Lower leg skin (tissue), 4 donors: Measurements from ENCODE around the gene CCDC127. TPM values are rescaled to one million over a fixed set of nuclear protein-coding genes. Genes with fewer than 3 reads are reported as not detected.

Experiments used
- DNase-seq, 2 donors: peaks; one replicate each; pipeline ENCODE4 v3.0.0-alpha.2; 2019; ENCODE audit warnings: low spot score in 2 of 2
- H3K4me3 ChIP-seq: fragments of 200-600 bp; sonication (generic); 2 replicates; pipeline ENCODE4 v1.5.1; 2017; ENCODE audit warnings: mild to moderate bottlenecking, low read depth; ENCODE audit not compliant: poor library complexity, severe bottlenecking
- CTCF ChIP-seq, 3 donors: fragments of 450-650 bp; IDR thresholded peaks; one replicate each; pipeline ENCODE4 v1.5.1; 2016; ENCODE audit warnings: antibody characterized with exemption in 3 of 3, mild to moderate bottlenecking in 3 of 3, moderate library complexity in 2 of 3
- POLR2A ChIP-seq, 2 donors: fragments of 450-650 bp; IDR thresholded peaks; one replicate each; pipeline ENCODE4 v1.6.1; 2016 to 2017; ENCODE audit warnings: antibody characterized with exemption in 2 of 2, mild to moderate bottlenecking in 1 of 2, moderate library complexity in 1 of 2
- WGBS, 2 donors: methylation state at CpG; one replicate each; pipeline ENCODE4 v1.1.5; 2018; 5-methylcytosine and 5-hydroxymethylcytosine counted together
- intact Hi-C: fragments of 100-400 bp; cut with DNase I; formaldehyde crosslinking; loops from one replicate; pipeline ENCODE4 v1.15.0; 2023; ENCODE audit warnings: low total_unique reads
- total RNA-seq, 4 donors: library from RNA; depleted of rRNA; stranded (reverse); fragments of >200 nt; gene quantifications; one replicate each; pipeline ENCODE4 v1.1.0, GENCODE V29; 2016

Gene CCDC127
- total RNA-seq, 4 donors from 2014 or later: 3.0 to 6.2 (median 4.6) TPM

GRCh38 chr5:152077-152476 lies 65.9 kb downstream of the CCDC127 start:
- no peak overlapping the region for H3K4me3 ChIP-seq
- 97 to 99% methylated on average over 6 of the region's 6 CpGs for WGBS, 2 donors
- DNase-seq: no peak
- intact Hi-C loops: no loop called here
- TF ChIP-seq POLR2A (IDR thresholded peaks at IDR 0.05) (no peak), CTCF (IDR thresholded peaks at IDR 0.05) (no peak)

DNA sequence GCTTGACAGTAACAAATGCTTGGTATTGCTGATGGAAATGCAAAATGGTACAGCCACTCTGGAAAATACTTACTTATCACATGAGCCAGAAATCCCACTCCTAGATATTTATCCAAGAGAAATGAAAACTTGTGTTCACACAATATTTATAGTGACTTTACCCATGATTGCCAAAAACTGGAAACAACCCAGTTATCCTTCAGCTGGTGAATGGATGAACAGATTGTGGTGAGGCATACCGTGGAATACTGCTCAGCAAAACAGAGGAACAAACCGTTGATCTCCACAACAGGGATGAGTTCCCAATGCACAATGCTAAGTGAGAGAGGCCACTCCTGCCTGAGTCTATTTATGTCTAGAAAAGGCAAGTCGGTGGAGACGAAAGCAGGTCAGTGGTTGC lies 67.2 kb downstream of the CCDC127 start:
- DNase-seq: no peak
- 87 to 88% methylated on average over 4 of the region's 4 CpGs for WGBS, 2 donors
- intact Hi-C loops: no loop called here
- H3K4me3 ChIP-seq: no peak overlapping the region
- TF ChIP-seq CTCF (IDR thresholded peaks at IDR 0.05) (no peak), POLR2A (IDR thresholded peaks at IDR 0.05) (no peak)

- intact Hi-C loops: no loop called here
- DNase-seq: no peak
- H3K4me3 ChIP-seq: no peak overlapping the region
- TF ChIP-seq POLR2A (IDR thresholded peaks at IDR 0.05) (no peak), CTCF (IDR thresholded peaks at IDR 0.05) (no peak)
- 70% methylated on average over 6 of the region's 6 CpGs for WGBS, 2 donors
Measured at GRCh38 chr5:149745-150485, 68.0 kb downstream of the CCDC127 start.

- H3K4me3 ChIP-seq: no peak overlapping the region
- DNase-seq: no peak
- intact Hi-C loops: no loop called here
- TF ChIP-seq CTCF (IDR thresholded peaks at IDR 0.05): no peak
- 96 to 100% methylated on average over 1 of the region's 1 CpG for WGBS, 2 donors
Measured at GRCh38 chr5:147751-148150, 70.2 kb downstream of the CCDC127 start.

Other genes starting within 250 kb of the CCDC127 start
- gene PLEKHG4B, start 126.0 kb downstream of the CCDC127 start, total RNA-seq: 1 to 10 TPM in 1 of 4 donors, under 1 TPM in 3; 0.17 to 2.1 (median 0.36) TPM
- not detected for gene LRRC14B, start 26.7 kb downstream of the CCDC127 start, total RNA-seq
- 10 to 100 TPM; 59.9 to 70.4 (median 67.8) TPM for gene SDHA, start 167 bp upstream of the CCDC127 start, total RNA-seq
- gene PDCD6, start 53.5 kb upstream of the CCDC127 start, total RNA-seq: 100 to 1,000 TPM in 2 of 4 donors, 10 to 100 TPM in 2; 76.8 to 112 (median 101) TPM
- gene AHRR, start 103.6 kb upstream of the CCDC127 start, total RNA-seq: 10 to 100 TPM in 1 of 4 donors, 1 to 10 TPM in 3; 3.6 to 19.6 (median 6.0) TPM
- gene EXOC3, start 225.0 kb upstream of the CCDC127 start, total RNA-seq: 10 to 100 TPM; 49.5 to 87.5 (median 59.0) TPM